ENCODE results near the gene SCARF2. TPM values are rescaled to one million over a fixed set of nuclear protein-coding genes. Genes with fewer than 3 reads are reported as not detected.

The SCARF2 gene
- total RNA-seq, 4 donors from 2014 or later, result 9.4 to 17.9 (median 12.3) TPM

DNA sequence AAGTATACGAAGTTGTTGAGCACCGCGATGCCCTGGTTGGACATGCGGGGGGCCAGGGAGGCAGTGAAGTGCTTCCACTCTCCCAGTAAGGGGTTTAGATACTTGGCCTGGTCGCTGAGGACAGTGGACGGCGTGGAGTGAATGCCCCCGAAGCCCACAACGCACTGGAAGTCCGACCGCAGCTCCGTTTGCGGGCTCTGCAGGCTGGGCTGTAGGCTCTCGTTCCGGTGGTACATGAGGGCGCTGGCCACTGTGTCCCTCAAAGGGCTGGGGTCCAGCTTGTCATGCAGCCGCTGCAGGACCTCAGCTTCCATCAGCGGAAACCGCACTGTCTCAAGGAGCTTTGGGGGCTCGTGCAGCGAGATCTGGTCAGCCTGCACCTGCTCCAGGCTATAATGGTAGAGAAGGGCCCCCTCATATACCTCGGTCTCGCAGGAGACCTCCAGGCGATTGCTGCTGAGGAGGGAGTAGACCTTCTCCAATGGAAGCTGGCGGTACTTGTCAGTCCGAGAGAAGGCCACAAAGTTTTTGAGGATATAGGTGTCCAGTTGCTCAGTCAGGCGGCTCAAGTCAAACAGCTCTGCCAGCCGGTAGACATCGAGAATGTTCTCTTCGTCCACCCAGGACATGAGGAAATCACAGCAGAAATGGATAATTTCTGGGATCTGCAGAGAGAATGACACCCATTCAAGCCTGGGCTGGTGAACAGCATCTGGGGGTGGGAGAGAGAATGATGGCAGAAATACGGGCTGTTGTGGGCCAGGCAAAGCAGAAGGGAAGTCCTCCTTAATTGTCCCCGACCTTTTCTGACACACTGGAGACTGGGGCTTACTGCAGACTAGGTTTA lies 27.5 kb upstream of the SCARF2 start:
- ATAC-seq (ENCODE audit: low FRiP score) (no peak), DNase-seq (ENCODE audit: low spot score) (no peak)
- no peak for TF ChIP-seq CTCF (IDR thresholded peaks at IDR 0.05)

- no peak for TF ChIP-seq CTCF (IDR thresholded peaks at IDR 0.05)
- DNase-seq (ENCODE audit: low spot score), result no peak
- no peak for ATAC-seq (ENCODE audit: low FRiP score)
Observed at GRCh38 chr22:20464096-20464614, 26.5 kb upstream of the SCARF2 start.

DNA sequence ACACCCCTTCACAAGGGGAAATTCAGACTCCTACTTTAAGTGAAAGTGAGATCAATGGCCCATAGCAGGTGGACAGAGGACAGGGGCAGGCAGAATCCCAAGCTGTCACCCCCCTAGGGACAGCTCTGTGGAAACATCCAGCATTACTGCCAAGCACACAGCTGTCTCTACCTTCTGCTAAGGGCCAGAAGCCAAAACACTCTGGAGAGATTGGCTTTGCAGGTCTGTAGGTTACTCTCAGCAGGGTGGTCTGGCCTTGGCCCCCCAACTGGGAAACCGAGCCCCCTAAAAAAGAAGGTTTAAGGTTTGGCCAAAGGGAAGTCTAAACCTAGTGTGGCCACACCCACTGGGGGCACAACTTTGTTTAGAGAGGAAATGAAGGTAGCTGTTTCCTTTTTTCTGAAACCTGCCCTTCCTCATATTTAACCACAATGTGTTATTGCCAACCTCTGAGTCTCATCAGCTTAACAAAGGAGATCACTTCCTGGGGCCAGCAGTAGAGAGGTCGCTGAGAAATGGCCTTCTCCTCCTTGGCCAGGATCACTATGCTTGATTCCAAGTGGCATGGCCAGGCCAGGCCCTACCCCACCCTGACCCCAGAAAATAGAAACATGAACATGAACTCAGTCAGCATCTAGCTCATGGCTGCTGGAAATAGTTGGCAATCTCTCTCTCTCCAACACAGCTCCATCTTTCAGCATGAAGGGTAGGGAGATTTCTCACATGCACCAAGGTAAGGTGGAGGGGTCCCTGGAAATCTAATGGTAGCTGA lies 25.9 kb upstream of the SCARF2 start:
- ATAC-seq (ENCODE audit: low FRiP score) (no peak), DNase-seq (ENCODE audit: low spot score) (no peak)
- TF ChIP-seq CTCF (IDR thresholded peaks at IDR 0.05), result no peak

GRCh38 chr22:20459862-20460261 lies 22.2 kb upstream of the SCARF2 start:
- no peak for TF ChIP-seq CTCF (IDR thresholded peaks at IDR 0.05)
- ATAC-seq (ENCODE audit: low FRiP score) (no peak), DNase-seq (ENCODE audit: low spot score) (no peak)

DNA sequence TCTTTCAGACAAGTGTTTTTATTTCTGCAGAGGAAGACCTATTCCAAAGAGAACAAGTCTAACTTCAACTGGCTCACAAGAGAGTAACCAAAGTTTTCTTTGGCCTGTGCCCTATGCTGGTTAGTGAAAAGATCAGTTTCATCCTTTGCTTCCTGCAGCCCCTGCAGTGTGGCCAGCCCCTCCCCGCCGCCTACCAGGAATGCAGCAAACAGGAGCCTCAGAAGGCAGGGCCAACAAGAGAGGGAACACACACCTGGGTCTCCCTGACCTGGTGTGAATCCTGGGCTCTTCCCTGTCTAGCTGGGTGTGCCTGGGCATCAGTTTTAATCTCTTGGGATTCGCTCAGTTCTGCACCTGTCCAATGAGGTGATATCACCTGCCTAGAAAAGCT lies 21.5 kb upstream of the SCARF2 start:
- TF ChIP-seq CTCF (IDR thresholded peaks at IDR 0.05), result no peak
- DNase-seq (ENCODE audit: low spot score) (no peak), ATAC-seq (ENCODE audit: low FRiP score) (no peak)

DNA sequence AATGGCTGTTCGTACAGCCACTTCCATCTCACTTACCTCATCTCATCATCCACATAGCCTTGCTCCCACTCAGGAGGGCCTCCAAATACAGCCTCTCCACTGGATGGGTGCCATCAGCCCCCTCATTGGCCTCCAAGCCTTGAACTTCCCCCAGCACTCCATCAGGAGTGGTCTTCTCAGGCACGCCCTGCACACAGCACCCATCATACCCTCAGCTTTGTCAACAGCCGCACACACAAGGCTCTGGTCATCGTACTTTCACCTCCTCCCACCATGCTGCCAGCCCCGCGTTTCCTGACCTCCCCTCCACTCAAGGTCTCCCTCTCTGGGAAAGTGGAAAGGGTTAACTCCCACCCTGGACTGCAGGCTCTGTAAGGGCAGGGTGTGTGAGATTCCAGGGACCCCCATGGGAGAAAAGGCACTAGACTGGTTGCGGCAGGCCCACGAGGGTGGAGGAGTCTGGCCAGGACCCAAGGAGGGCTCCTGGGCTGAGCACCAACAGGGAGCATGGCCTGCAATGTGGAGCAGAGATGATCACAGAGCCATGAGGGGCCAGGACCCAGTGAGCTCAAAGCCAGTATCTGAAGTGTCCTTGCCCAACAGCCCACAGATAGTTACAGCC lies 21.0 kb upstream of the SCARF2 start:
- no peak for DNase-seq (ENCODE audit: low spot score)
- ATAC-seq (ENCODE audit: low FRiP score), result no peak

More for the DNA sequence above, 21.0 kb upstream of the SCARF2 start:
- TF ChIP-seq CTCF (IDR thresholded peaks at IDR 0.05), result no peak
